ENCODE data around the gene ADAM8.

The ADAM8 gene

DNA sequence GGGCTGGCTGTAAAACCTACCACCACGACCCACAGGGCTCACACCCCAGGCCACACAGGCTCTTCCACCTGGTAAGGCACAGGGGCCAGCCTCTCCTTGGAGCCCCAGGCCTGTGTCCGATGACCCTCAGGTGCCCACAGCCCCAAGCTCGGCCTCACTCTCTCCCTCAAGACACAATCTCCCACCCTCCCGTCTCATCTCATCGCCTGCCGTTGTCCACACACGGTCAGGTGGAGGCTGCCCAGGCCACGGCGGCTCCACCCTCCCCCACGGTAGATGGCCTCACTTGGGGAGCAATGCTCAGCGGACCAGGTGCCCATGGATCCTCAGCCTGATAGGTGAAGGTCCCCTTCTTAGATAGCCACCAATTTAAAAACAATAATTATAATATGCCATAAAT, 55.3 kb downstream of the ADAM8 start:
- in situ Hi-C loops (cut with HindIII; ENCODE audit: low pct_unique_long_range_greater_than_20kb, low sequenced_read_pairs) = no loop called here

DNA sequence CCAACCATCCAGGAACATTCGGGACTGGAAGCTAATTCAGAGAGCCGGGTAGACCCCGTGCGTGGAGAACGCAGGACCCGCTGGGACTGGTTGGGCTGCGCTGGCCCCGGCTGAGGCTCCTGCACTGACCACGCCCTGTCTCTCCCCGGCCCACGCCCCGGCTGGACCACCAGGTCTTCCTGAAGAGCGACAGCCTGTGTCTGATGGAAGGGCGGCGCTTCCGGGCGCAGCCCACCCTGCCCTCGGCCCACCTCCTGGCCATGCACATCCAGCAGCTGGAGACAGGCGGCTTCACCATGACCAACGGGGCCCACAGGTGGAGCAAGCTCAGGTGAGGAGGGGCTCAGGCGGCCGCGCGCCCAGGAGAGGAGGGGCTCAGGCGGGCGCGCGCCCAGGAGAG, 56.9 kb downstream of the ADAM8 start:
- TF ChIP-seq JUND (IDR thresholded peaks at IDR 0.05; ENCODE audit: low read depth) = no peak
- in situ Hi-C loops (cut with HindIII; ENCODE audit: low pct_unique_long_range_greater_than_20kb, low sequenced_read_pairs) = no loop called here
- DNase-seq (ENCODE audit: low read depth in 1 of 2, low spot score in 1 of 2) = no peak

More for the DNA sequence above, 55.3 kb downstream of the ADAM8 start:
- no peak for TF ChIP-seq JUND (IDR thresholded peaks at IDR 0.05; ENCODE audit: low read depth)
- no peak for DNase-seq (ENCODE audit: low read depth in 1 of 2, low spot score in 1 of 2)

DNA sequence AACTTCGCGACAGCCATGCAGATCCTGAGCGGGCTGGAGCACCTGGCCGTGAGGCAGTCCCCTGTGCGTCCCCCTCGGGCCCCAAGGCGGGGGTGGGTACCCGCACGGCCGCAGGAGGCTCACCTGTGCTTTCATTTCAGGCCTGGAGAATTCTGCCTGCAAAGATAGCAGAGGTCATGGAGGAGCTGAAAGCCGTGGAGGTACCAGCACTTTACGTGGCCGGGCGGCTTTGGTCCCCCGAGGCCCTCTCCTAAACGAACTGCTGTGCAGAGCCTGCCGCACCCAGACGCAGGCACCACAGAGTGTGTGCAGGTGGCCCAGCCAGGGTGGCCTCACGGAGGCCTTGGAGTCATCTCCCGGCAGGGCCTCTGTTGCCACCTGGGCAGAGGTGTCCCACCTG, 57.8 kb downstream of the ADAM8 start:
- in situ Hi-C loops (cut with HindIII; ENCODE audit: low pct_unique_long_range_greater_than_20kb, low sequenced_read_pairs) = no loop called here
- DNase-seq (ENCODE audit: low read depth in 1 of 2, low spot score in 1 of 2) = no peak
- TF ChIP-seq JUND (IDR thresholded peaks at IDR 0.05; ENCODE audit: low read depth) = no peak

DNA sequence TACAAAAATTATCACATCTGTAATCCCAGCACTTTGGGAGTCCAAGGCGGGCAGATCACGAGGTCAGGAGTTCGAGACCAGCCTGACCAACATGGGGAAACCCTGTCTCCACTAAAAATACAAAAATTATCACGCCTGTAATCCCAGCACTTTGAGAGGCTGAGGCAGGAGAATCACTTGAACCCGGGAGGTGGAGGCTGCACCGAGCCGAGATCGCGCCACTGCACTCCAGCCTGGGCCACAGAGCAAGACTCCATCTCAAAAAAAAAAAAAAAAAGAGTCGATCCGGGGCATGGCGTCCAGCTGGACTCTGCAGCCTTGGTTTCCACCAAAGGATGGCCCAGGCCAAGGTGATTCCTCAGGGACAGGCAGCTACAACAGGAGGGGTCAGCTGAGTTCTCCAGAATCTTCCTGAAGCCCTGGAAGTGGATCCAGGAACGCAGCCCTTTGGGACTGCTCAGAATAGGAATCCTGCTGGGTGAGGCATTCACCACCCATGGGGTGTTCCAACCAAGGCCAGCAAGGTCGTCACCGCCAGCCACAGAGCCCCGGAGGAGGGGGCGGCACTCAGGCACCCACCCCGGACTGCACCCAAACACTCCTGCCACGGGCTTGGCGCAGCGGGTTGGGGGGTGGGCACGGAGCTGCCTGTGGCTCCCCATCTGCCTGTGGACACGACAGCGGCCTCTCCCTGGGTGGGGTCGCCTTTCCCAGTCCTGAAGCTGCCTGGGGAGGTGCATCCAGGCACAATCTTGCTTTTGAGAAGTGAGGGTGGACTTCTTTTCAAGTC, 58.7 kb downstream of the ADAM8 start:
- no peak for TF ChIP-seq JUND (IDR thresholded peaks at IDR 0.05; ENCODE audit: low read depth)
- in situ Hi-C loops (cut with HindIII; ENCODE audit: low pct_unique_long_range_greater_than_20kb, low sequenced_read_pairs) = no loop called here
- DNase-seq (ENCODE audit: low read depth in 1 of 2, low spot score in 1 of 2) = no peak

DNA sequence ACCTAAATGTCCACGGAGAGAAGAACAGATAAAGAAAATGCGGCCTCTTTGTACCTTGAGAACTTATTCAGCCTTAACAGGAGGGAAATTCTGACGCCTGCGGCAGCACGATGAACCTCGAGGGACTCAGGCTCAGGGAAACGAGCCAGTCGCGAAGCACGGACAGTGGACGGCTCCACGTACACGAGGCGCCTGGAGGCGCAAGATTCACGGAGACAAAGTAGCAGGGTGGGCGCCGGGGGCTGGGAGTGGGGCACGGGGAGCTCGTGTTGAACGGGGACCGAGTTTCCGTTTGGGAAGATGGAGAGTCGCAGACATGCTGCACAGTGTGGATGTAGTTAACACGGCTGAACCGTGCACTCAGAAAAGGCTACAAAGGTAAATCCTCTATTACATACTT, 59.9 kb downstream of the ADAM8 start:
- in situ Hi-C loops (cut with HindIII; ENCODE audit: low pct_unique_long_range_greater_than_20kb, low sequenced_read_pairs) = no loop called here
- TF ChIP-seq JUND (IDR thresholded peaks at IDR 0.05; ENCODE audit: low read depth) = no peak

DNA sequence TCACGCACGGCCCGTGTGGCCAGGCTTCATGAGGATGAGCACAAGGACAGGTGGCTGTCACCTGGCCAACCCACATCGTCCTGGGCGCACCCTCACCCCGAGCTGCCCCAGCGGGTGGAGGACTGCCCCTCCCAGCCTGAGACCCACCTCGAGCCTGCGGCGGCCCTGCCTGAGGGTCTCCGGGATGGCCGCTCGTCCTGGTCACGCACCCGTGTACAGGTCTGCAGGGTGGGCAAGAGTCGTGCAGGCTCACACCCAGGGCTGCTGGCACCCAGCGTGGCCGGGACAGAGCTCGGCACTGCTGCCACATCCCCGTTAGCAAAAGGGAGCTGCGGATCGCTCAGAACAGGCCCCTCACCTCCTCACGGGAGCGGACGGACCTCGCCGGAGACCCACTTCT, 61.1 kb downstream of the ADAM8 start:
- TF ChIP-seq JUND (IDR thresholded peaks at IDR 0.05; ENCODE audit: low read depth) = no peak
- in situ Hi-C loops (cut with HindIII; ENCODE audit: low pct_unique_long_range_greater_than_20kb, low sequenced_read_pairs) = no loop called here
- DNase-seq (ENCODE audit: low read depth in 1 of 2, low spot score in 1 of 2) = no peak

More for the DNA sequence above, 59.9 kb downstream of the ADAM8 start:
- DNase-seq (ENCODE audit: low read depth in 1 of 2, low spot score in 1 of 2) = no peak

DNA sequence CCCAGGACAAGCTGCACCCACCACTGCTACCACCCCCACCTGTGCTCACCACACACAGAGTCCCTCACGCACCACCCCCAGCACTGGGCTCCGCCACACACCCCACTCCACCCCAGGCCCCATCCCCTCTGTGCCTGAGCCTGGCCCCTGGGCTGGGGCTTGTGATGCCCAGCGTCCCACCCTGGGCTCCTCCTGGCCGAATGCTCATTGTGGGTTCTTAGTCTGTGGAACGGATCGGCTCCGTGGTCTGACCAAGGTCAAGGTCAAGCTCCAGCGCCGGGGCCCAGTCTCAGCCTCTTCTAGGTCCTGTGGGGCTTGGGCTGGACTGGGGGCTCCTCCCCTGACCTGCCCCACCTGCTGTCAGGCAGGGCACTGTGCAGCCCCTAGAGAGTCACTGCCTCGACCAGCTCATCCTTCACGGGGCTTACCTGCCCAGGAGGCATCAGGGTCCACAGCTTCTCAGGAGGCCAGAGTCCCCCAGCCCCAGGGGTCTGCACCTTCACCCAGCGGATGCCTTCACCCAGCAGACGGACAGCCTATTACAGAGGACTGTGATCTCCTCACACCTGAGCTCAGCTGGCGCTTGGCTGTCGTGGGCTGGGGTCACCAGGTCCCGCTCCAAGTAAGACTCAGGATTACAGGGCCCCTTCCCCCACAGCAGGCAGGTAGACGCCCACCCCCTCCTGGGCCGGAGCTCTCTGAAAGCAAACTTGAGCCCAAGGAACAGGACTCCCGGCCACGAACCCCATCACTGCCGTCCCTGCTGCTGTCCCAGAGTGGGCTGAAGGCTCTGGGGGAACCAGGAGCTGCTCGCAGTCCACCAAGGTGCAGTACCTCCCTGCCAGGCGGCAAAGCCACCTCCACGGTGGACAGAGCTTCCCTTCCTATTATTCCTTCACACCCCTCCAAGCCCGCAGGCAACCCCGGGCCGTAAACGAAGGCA, 61.9 kb downstream of the ADAM8 start:
- no peak for TF ChIP-seq JUND (IDR thresholded peaks at IDR 0.05; ENCODE audit: low read depth)
- DNase-seq (ENCODE audit: low read depth in 1 of 2, low spot score in 1 of 2) = no peak
- in situ Hi-C loops (cut with HindIII; ENCODE audit: low pct_unique_long_range_greater_than_20kb, low sequenced_read_pairs) = no loop called here

DNA sequence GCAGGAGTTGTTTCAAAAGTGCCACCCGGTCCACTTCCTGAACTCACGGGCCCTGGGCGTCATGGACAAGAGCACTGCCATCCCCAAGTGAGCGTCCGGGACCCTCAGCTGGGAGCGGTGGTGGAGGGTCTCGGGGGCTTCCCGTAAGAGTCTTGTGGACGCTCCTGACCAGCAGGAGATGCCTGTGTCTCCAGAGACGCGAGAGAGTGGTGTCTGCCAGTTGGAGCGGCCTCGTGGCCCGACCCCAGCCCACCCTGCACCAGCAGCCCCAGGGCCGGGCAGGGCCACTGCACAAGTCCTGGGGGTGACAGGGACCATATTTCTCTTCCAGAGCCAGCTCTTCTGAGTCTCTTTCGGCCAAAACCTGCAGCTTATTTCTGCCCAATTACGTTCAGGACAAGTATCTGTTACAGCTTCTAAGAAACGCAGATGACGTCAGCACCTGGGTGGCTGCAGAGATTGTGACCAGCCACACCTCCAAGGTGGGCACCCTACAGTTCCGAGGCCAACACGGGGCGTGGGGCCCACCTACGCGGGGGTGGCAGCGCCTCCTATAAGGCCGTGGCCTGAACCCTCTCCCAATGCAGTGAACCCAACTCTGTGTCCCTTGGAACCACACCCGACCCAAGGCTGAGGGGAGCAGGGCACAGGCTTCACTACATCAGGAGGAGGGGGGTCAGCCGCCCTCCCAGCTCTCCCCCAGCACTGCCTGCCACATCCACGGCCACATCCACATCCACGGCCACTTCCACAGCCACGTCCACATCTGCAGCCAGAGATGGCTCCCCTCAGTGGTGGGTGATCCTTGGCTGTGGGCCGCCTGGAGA, 62.8 kb downstream of the ADAM8 start:
- in situ Hi-C loops (cut with HindIII; ENCODE audit: low pct_unique_long_range_greater_than_20kb, low sequenced_read_pairs) = no loop called here
- no peak for DNase-seq (ENCODE audit: low read depth in 1 of 2, low spot score in 1 of 2)
- no peak for TF ChIP-seq JUND (IDR thresholded peaks at IDR 0.05; ENCODE audit: low read depth)

DNA sequence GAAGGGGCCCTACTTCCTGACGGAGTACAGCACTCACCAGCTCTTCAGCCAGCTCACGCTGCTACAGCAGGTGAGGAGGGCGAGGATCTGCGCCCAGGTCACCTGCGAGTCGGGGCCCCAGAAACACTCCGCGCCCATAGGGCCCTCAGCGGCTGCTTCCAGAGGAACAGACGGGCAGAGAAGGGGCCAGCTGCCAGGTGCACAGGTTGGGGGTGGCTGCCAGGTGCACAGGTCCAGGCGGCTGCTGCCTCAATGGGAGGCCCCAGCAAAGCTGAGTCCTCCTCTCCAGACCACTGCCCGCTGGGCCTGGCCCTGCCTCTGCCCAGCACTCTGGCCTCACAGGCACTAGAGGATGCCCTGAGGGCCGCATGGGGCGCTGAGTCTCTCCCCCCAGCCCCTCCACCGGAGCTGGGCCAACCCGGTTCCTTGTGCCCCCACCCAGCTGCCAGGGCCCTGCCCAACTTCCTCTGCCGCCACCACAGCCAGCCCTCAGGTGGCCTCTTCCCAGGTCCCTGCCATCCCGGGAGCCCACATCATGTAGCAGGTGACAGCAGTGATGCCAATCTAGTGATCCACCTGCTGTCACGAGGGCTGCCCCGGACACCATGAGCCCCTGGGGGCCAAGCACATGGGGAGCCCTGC, 63.7 kb downstream of the ADAM8 start:
- TF ChIP-seq JUND (IDR thresholded peaks at IDR 0.05; ENCODE audit: low read depth) = no peak
- in situ Hi-C loops (cut with HindIII; ENCODE audit: low pct_unique_long_range_greater_than_20kb, low sequenced_read_pairs) = no loop called here
- no peak for DNase-seq (ENCODE audit: low read depth in 1 of 2, low spot score in 1 of 2)
